Upper lobe of left lung (tissue), 4 donors: ENCODE data around the gene HTR2C.
A peak's percentile ranks its signal among the peaks of the same experiment; 100 is the strongest.

ENCODE experiments used
- CTCF ChIP-seq, 6 experiments: fragments of 450-650 bp in 4 of 6; fragments of 200-600 bp in 2 of 6; sonication (generic) in 2 of 6; IDR thresholded peaks; one replicate each; pipeline ENCODE4 v1.5.1; 2016 to 2019; ENCODE audit warnings: antibody characterized with exemption in 6 of 6
- EP300 ChIP-seq, 4 donors: sonication (generic); formaldehyde crosslinking; IDR thresholded peaks; one replicate each; pipeline ENCODE4 v1.5.1; 2017; ENCODE audit warnings: antibody characterized with exemption in 4 of 4, control low read depth in 2 of 4
- POLR2A ChIP-seq, 4 donors: fragments of 450-650 bp; IDR thresholded peaks; one replicate each; pipeline ENCODE4 v1.5.1; 2016 to 2017; ENCODE audit warnings: antibody characterized with exemption in 4 of 4, mild to moderate bottlenecking in 2 of 4
- POLR2AphosphoS5 ChIP-seq, 2 donors: sonication (generic); formaldehyde crosslinking; IDR thresholded peaks; one replicate each; pipeline ENCODE4 v1.5.1; 2017; ENCODE audit warnings: antibody characterized with exemption in 2 of 2

GRCh38 chrX:114626323-114626722 is 42.4 kb downstream of the HTR2C start:
- TF ChIP-seq CTCF (IDR thresholded peaks at IDR 0.05) (peak in 3 of 6 experiments; percentile 19 to 38 (median 23)), POLR2AphosphoS5 (IDR thresholded peaks at IDR 0.05) (no peak), POLR2A (IDR thresholded peaks at IDR 0.05) (no peak), EP300 (IDR thresholded peaks at IDR 0.05) (no peak)
